Measurements from ENCODE around the gene MYL11.
"Not testable (repeated sequence)": the region's sequence is repeated elsewhere in the genome, so short reads cannot be mapped to it uniquely, and the experiment has no call there.

The MYL11 gene

DNA sequence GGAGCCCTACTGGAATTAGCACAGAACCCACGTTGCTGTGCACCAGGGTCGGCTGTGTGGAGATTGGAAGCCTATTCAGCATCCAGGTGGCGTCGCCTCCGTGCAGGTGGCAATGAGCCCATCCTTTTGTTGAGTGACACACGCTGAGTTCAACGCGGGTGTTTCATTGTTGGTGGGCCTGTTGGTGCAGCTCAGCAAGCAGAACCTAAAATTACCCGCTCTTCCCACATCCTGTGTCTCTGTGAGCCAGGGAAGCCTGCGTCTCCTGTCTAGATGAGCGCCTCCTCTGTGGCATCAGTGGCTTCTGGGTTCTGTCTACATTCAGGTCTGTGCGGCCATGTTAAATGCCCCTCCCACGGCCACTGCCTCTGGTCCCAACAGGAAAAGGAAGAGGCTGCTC is 34.0 kb upstream of the MYL11 start:
- Histone ChIP-seq H3K4me3 (ENCODE audit: low read depth, low read length) (no peak overlapping the region), H3K36me3 (ENCODE audit: control insufficient read depth, insufficient read depth, low read length) (no peaks in the 10 kb centered on the region), H3K9ac (no peak overlapping the region), H3K27ac (no peak overlapping the region), H3K9me3 (ENCODE audit: control insufficient read depth, low read length) (no peaks in the 10 kb centered on the region), H3K27me3 (ENCODE audit: control insufficient read depth, insufficient read depth, low read length) (no peaks in the 10 kb centered on the region), H3K4me1 (peaks cover 4% of the 10 kb centered on the region), H3K79me2 (no peaks in the 10 kb centered on the region), H2AFZ (no peak overlapping the region), H3K4me2 (ENCODE audit: low read length) (no peak overlapping the region)
- TF ChIP-seq, protein P1, sequence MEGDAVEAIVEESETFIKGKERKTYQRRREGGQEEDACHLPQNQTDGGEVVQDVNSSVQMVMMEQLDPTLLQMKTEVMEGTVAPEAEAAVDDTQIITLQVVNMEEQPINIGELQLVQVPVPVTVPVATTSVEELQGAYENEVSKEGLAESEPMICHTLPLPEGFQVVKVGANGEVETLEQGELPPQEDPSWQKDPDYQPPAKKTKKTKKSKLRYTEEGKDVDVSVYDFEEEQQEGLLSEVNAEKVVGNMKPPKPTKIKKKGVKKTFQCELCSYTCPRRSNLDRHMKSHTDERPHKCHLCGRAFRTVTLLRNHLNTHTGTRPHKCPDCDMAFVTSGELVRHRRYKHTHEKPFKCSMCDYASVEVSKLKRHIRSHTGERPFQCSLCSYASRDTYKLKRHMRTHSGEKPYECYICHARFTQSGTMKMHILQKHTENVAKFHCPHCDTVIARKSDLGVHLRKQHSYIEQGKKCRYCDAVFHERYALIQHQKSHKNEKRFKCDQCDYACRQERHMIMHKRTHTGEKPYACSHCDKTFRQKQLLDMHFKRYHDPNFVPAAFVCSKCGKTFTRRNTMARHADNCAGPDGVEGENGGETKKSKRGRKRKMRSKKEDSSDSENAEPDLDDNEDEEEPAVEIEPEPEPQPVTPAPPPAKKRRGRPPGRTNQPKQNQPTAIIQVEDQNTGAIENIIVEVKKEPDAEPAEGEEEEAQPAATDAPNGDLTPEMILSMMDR (IDR thresholded peaks at IDR 0.05) = no peak

DNA sequence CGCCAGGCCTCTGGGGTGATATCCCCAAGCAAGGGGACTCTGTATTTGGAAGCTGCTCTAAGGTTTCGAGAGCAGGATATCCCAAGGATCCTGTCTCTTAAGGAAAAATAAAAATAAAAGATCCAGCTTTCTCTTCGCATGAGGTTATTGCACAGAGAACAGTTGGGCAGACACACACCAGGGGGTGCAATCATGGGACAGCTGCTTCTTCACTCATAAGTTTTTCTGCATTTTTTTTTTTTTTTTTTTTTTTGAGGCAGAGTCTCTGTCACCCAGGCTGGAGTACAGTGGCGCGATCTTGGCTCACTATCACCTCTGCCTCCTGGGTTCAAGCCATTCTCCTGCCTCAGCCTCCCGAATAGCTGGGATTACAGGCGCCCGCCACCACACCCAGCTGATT is 32.6 kb upstream of the MYL11 start:
- H3K36me3 ChIP-seq (ENCODE audit: control insufficient read depth, insufficient read depth, low read length); H3K79me2 ChIP-seq; H3K4me3 ChIP-seq (ENCODE audit: low read depth, low read length); H3K9me3 ChIP-seq (ENCODE audit: control insufficient read depth, low read length); H2AFZ ChIP-seq; H3K4me2 ChIP-seq (ENCODE audit: low read length); H3K9ac ChIP-seq; H3K4me1 ChIP-seq; H3K27ac ChIP-seq; H3K27me3 ChIP-seq (ENCODE audit: control insufficient read depth, insufficient read depth, low read length): not testable (repeated sequence)

DNA sequence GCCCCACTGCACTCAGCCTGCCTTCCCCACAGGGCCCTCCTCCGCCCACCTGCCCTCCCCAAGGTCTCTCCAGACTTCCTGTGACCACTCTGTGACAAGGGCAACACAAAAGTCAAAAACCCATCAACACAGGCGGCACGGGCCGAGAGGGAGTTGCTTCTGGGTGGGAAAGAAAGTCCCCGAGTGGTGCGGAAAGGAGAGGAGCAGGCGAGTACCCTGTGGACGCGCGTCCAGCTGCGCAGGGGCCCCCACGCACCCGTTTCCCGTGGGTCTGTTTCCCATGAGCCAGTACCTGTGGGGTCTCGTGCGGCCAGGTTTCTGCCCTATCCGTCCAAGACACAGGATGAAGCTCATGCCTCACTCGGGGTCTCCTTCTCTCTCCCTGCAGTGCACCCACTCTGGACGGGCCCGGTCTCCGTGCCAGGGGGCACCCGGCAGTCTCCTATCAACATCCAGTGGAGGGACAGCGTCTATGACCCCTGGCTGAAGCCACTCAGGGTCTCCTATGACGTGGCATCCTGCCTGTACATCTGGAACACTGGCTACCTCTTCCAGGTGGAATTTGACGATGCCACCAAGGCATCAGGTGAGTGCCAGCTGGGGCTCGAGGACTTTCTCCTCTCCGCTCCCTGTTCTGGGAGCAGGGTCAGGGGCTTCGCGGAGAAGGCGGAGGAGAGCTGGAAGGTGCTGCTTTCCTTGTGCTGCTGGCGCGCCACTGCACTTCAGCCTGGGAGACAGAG is 31.7 kb upstream of the MYL11 start:
- Histone ChIP-seq H3K79me2 (no peaks in the 10 kb centered on the region), H3K27me3 (ENCODE audit: control insufficient read depth, insufficient read depth, low read length) (no peaks in the 10 kb centered on the region), H3K27ac (no peak overlapping the region), H3K9ac (no peak overlapping the region), H2AFZ (no peak overlapping the region), H3K4me1 (no peaks in the 10 kb centered on the region), H3K36me3 (ENCODE audit: control insufficient read depth, insufficient read depth, low read length) (no peaks in the 10 kb centered on the region), H3K4me3 (ENCODE audit: low read depth, low read length) (no peak overlapping the region), H3K4me2 (ENCODE audit: low read length) (no peak overlapping the region), H3K9me3 (ENCODE audit: control insufficient read depth, low read length) (no peaks in the 10 kb centered on the region)
- TF ChIP-seq, protein P1 (IDR thresholded peaks at IDR 0.05) = no peak

DNA sequence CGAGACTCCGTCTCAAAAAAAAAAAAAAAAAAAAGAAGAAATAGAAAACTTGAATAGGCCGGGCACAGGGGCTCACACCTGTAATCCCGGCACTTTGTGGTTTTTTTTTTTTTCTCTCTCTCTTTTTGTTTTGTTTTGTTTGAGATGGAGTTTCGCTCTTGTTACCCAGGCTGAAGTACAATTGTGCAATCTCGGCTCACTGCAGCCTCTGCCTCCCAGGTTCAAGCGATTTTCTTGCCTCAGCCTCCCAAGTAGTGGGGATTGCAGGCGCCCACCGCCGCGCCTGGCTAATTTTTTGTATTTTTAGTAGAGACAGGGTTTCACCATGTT is 31.1 kb upstream of the MYL11 start:
- H3K36me3 ChIP-seq (ENCODE audit: control insufficient read depth, insufficient read depth, low read length); H3K4me3 ChIP-seq (ENCODE audit: low read depth, low read length); H3K27me3 ChIP-seq (ENCODE audit: control insufficient read depth, insufficient read depth, low read length); H3K79me2 ChIP-seq; H3K9me3 ChIP-seq (ENCODE audit: control insufficient read depth, low read length); H3K27ac ChIP-seq; H2AFZ ChIP-seq; H3K9ac ChIP-seq; H3K4me2 ChIP-seq (ENCODE audit: low read length); H3K4me1 ChIP-seq: not testable (repeated sequence)

DNA sequence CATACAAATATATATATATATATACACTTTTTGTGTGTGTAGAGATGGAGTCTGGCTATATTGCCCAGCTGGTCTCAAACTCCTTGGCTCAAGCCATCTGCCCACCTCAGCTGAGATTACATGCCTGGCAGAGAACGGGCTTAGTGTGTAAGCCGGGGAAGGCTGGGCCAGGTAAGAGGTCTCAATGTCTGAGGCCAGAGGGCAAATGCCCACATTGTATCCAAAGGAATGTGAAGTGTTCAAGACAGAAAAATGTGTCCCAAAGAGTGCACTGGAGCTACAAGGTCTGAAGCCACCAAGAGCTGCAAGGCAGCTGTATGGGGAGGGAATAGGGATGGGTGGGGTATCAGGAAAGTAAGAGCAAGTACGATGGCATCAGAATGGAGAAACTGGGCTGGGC is 28.3 kb upstream of the MYL11 start:
- Histone ChIP-seq H3K4me3 (ENCODE audit: low read depth, low read length) (no peak overlapping the region), H3K9me3 (ENCODE audit: control insufficient read depth, low read length) (no peaks in the 10 kb centered on the region), H3K4me1 (no peaks in the 10 kb centered on the region), H3K9ac (no peak overlapping the region), H3K4me2 (ENCODE audit: low read length) (no peak overlapping the region), H3K27me3 (ENCODE audit: control insufficient read depth, insufficient read depth, low read length) (no peaks in the 10 kb centered on the region), H2AFZ (no peak overlapping the region), H3K27ac (no peak overlapping the region), H3K79me2 (no peaks in the 10 kb centered on the region), H3K36me3 (ENCODE audit: control insufficient read depth, insufficient read depth, low read length) (no peaks in the 10 kb centered on the region)
- TF ChIP-seq, protein P1 (IDR thresholded peaks at IDR 0.05) = no peak

DNA sequence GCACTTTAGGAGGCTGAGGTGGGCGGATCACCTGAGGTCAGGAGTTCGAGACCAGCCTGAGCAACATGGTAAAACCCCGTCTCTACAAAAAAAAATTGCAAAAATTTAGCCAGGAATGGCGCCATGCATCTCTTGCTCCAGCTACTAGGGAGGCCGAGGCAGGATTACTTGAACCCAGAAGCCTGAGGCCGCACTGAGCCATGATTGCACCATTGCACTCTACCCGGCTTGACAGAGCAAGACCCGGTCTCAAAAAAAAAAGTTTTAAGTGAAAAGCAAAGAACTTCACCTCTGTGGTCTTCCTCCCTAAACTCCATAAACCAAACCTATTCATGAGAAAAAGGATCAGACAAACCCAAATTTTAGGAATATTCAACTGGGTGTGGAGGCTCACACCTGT is 26.5 kb upstream of the MYL11 start:
- Histone ChIP-seq H3K36me3 (ENCODE audit: control insufficient read depth, insufficient read depth, low read length) (no peaks in the 10 kb centered on the region), H3K9ac (no peak overlapping the region)
- TF ChIP-seq, protein P1 (IDR thresholded peaks at IDR 0.05) = no peak

More for the DNA sequence above, 26.5 kb upstream of the MYL11 start:
- Histone ChIP-seq H3K79me2 (no peaks in the 10 kb centered on the region), H3K9me3 (ENCODE audit: control insufficient read depth, low read length) (no peaks in the 10 kb centered on the region), H2AFZ (no peak overlapping the region), H3K4me3 (ENCODE audit: low read depth, low read length) (no peak overlapping the region), H3K4me2 (ENCODE audit: low read length) (no peak overlapping the region), H3K27me3 (ENCODE audit: control insufficient read depth, insufficient read depth, low read length) (no peaks in the 10 kb centered on the region), H3K27ac (no peak overlapping the region), H3K4me1 (no peaks in the 10 kb centered on the region)
